VCaP (cell line): ENCODE measurements around the gene SMS.

Experiments used
- H3K27ac ChIP-seq: fragments of 450-650 bp; 2 replicates; pipeline ENCODE4 v1.5.1; 2017
- CTCF ChIP-seq: fragments of 450-650 bp; conservative IDR thresholded peaks from 2 replicates; pipeline ENCODE4 v1.5.1; 2017; ENCODE audit warnings: mild to moderate bottlenecking, moderate library complexity

SMS gene

GRCh38 chrX:21972046-21972445, 31.5 kb downstream of the SMS start:
- H3K27ac ChIP-seq, result peak overlapping the region; percentile 89
- TF ChIP-seq CTCF, result no peak

- TF ChIP-seq CTCF, result no peak
- peak overlapping the region; percentile 89 for H3K27ac ChIP-seq
Measured at GRCh38 chrX:21972721-21973120, 32.2 kb downstream of the SMS start.

GRCh38 chrX:21973321-21974010, 33.0 kb downstream of the SMS start:
- H3K27ac ChIP-seq, result peak overlapping the region; percentile 89
- TF ChIP-seq CTCF, result no peak

GRCh38 chrX:21974011-21974385, 33.5 kb downstream of the SMS start:
- peak overlapping the region; percentile 89 for H3K27ac ChIP-seq
- no peak for TF ChIP-seq CTCF

GRCh38 chrX:21975242-21975641, 34.7 kb downstream of the SMS start:
- peak overlapping the region; percentile 89 for H3K27ac ChIP-seq
- TF ChIP-seq CTCF, result no peak

GRCh38 chrX:21975812-21976211, 35.3 kb downstream of the SMS start:
- TF ChIP-seq CTCF, result peak; percentile 70
- peak overlapping the region; percentile 89 for H3K27ac ChIP-seq

- no peak for TF ChIP-seq CTCF
- H3K27ac ChIP-seq, result no peak overlapping the region
Measured at GRCh38 chrX:21978346-21978745, 37.8 kb downstream of the SMS start.
